ENCODE data around the gene MAD1L1.

DNA sequence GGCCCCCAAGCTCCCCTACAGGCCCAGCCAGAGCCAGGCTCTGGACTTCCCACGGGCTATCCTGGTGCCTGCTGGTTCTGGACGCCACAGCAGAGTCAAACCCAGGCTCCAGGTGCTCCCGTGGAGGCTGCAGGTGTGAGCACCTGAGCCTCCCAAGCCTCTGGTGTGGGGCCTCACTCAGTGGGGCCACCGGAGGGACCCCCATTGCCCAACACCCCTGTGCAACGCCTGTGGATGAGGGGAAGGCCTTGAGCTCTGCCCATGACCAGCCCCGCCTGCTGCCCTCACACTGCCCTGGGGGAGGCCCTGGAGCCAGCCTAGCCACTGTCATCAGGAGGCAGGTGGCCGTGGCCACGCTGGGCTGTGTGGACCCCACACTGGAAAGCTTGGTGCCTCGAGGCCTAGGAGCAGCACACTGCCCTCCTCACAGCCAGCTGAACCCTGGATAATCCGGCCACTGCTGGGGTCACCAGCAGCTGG is 229.3 kb downstream of the MAD1L1 start:
- TF ChIP-seq, protein P1, sequence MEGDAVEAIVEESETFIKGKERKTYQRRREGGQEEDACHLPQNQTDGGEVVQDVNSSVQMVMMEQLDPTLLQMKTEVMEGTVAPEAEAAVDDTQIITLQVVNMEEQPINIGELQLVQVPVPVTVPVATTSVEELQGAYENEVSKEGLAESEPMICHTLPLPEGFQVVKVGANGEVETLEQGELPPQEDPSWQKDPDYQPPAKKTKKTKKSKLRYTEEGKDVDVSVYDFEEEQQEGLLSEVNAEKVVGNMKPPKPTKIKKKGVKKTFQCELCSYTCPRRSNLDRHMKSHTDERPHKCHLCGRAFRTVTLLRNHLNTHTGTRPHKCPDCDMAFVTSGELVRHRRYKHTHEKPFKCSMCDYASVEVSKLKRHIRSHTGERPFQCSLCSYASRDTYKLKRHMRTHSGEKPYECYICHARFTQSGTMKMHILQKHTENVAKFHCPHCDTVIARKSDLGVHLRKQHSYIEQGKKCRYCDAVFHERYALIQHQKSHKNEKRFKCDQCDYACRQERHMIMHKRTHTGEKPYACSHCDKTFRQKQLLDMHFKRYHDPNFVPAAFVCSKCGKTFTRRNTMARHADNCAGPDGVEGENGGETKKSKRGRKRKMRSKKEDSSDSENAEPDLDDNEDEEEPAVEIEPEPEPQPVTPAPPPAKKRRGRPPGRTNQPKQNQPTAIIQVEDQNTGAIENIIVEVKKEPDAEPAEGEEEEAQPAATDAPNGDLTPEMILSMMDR (IDR thresholded peaks at IDR 0.05; ENCODE audit: low read depth, low read length, poor library complexity, severe bottlenecking), result no peak
- no peak for TF ChIP-seq EZH2phosphoT487 (IDR thresholded peaks at IDR 0.05; ENCODE audit: borderline replicate concordance, low read length)
